ENCODE results near the gene CLECL1.

The CLECL1 gene

GRCh38 chr12:9761419-9761781, 28.5 kb upstream of the CLECL1 start:
- TF ChIP-seq CTCF (conservative IDR thresholded peaks at IDR 0.05), result no peak
- no peak for TF ChIP-seq ZFX (IDR thresholded peaks at IDR 0.05)
- no peak overlapping the region for H3K27ac ChIP-seq

GRCh38 chr12:9760699-9761418, 28.0 kb upstream of the CLECL1 start, which contains the start of gene CD69:
Gene CD69 (minus strand): TSS chr12:9760901. CDS start chr12:9760820, 81 bp downstream.
- no peak for TF ChIP-seq ZFX (IDR thresholded peaks at IDR 0.05)
- no peak for TF ChIP-seq CTCF (conservative IDR thresholded peaks at IDR 0.05)
- no peak within 1 kb of the TSS for H3K27ac ChIP-seq

- TF ChIP-seq CTCF (conservative IDR thresholded peaks at IDR 0.05) (no peak), ZFX (IDR thresholded peaks at IDR 0.05) (no peak)
- H3K27ac ChIP-seq, result no peak overlapping the region
Measured at GRCh38 chr12:9760120-9760519, 27.2 kb upstream of the CLECL1 start.

GRCh38 chr12:9759694-9760093, 26.8 kb upstream of the CLECL1 start:
- no peak overlapping the region for H3K27ac ChIP-seq
- TF ChIP-seq CTCF (conservative IDR thresholded peaks at IDR 0.05), result no peak
- TF ChIP-seq ZFX (IDR thresholded peaks at IDR 0.05), result no peak

GRCh38 chr12:9758119-9758518, 25.2 kb upstream of the CLECL1 start:
- H3K27ac ChIP-seq, result no peak overlapping the region
- TF ChIP-seq ZFX (IDR thresholded peaks at IDR 0.05) (no peak), CTCF (conservative IDR thresholded peaks at IDR 0.05) (no peak)

- no peak overlapping the region for H3K27ac ChIP-seq
- TF ChIP-seq ZFX (IDR thresholded peaks at IDR 0.05) (no peak), CTCF (conservative IDR thresholded peaks at IDR 0.05) (no peak)
Measured at GRCh38 chr12:9757433-9758025, 24.6 kb upstream of the CLECL1 start.

GRCh38 chr12:9756706-9757105, 23.8 kb upstream of the CLECL1 start:
- TF ChIP-seq ZFX (IDR thresholded peaks at IDR 0.05) (no peak), CTCF (conservative IDR thresholded peaks at IDR 0.05) (no peak)
- no peak overlapping the region for H3K27ac ChIP-seq

Data from C4-2B (cell line).